Left ventricle myocardium inferior (tissue), 1 donor: Measurements from ENCODE around the gene MTRF1L. TPM values are rescaled to one million over a fixed set of nuclear protein-coding genes. Genes with fewer than 3 reads are reported as not detected.
"Not testable (repeated sequence)": the region's sequence is repeated elsewhere in the genome, so short reads cannot be mapped to it uniquely, and the experiment has no call there.

Experiments used
- DNase-seq: peaks from one replicate; pipeline ENCODE4 v3.0.0-alpha.2; 2020
- H3K27ac ChIP-seq: fragments of 200-600 bp; replicated peaks from 2 replicates; pipeline ENCODE4 v1.8.0; 2021
- H3K27me3 ChIP-seq: fragments of 200-600 bp; 2 replicates; pipeline ENCODE4 v1.8.0; 2021; ENCODE audit warnings: low read depth
- H3K36me3 ChIP-seq: fragments of 200-600 bp; 2 replicates; pipeline ENCODE4 v1.8.0; 2021
- H3K4me1 ChIP-seq: fragments of 200-600 bp; 2 replicates; pipeline ENCODE4 v1.8.0; 2021
- H3K4me3 ChIP-seq: fragments of 200-600 bp; 2 replicates; pipeline ENCODE4 v1.8.0; 2021; ENCODE audit warnings: mild to moderate bottlenecking, moderate library complexity
- H3K9me3 ChIP-seq: fragments of 200-600 bp; replicated peaks from 2 replicates; pipeline ENCODE4 v1.8.0; 2021
- intact Hi-C: fragments of 100-400 bp; cut with micrococcal nuclease; formaldehyde crosslinking; loops from one replicate; pipeline ENCODE4 v1.11.0; 2022
- total RNA-seq: library from RNA; stranded (reverse); fragmentation: NEBNext Ultra II Directional; extraction: Animal tissue kit (Norgen Biotek cat#: 25700); gene quantifications from one replicate; pipeline ENCODE4 v1.2.1, GENCODE V29; 2021
- TF ChIP-seq, protein P1 (sequence below): fragments of 200-600 bp; IDR thresholded peaks from 2 replicates; pipeline ENCODE4 v1.8.0; 2021; ENCODE audit warnings: antibody characterized with exemption, mild to moderate bottlenecking, borderline replicate concordance
- donor health status: DM: no; HTN: yes; CAD: no; lungs with severe emphysema.

The MTRF1L gene
- total RNA-seq, 1 donor from 2014 or later = 30.9 TPM

DNA sequence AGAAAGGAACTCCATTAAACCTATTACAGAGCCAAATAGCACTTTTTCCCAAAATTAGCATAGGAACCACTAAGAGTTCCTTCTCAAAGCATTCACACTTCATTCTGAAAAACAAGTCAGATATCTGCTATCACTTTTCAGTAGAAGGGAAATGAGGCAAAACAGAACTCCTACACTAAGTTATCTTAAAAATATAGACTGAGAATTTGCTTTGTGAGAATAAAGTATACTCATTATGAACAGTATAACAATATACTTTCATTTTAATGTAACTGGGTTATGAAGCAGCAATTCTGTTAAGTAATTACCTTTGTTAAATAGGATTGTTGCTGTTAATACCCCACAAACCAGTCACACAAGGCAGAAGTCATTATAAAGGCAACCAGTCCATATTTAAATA, 8.7 kb downstream of the MTRF1L start:
- TF ChIP-seq, protein P1, sequence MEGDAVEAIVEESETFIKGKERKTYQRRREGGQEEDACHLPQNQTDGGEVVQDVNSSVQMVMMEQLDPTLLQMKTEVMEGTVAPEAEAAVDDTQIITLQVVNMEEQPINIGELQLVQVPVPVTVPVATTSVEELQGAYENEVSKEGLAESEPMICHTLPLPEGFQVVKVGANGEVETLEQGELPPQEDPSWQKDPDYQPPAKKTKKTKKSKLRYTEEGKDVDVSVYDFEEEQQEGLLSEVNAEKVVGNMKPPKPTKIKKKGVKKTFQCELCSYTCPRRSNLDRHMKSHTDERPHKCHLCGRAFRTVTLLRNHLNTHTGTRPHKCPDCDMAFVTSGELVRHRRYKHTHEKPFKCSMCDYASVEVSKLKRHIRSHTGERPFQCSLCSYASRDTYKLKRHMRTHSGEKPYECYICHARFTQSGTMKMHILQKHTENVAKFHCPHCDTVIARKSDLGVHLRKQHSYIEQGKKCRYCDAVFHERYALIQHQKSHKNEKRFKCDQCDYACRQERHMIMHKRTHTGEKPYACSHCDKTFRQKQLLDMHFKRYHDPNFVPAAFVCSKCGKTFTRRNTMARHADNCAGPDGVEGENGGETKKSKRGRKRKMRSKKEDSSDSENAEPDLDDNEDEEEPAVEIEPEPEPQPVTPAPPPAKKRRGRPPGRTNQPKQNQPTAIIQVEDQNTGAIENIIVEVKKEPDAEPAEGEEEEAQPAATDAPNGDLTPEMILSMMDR = no peak
- Histone ChIP-seq H3K27me3 (no peaks in the 10 kb centered on the region), H3K4me1 (peaks cover 42% of the 10 kb centered on the region), H3K36me3 (peaks cover 74% of the 10 kb centered on the region), H3K27ac (no peak overlapping the region), H3K4me3 (no peak overlapping the region), H3K9me3 (no peaks in the 10 kb centered on the region)
- DNase-seq = no peak
- intact Hi-C loops = no loop called here

DNA sequence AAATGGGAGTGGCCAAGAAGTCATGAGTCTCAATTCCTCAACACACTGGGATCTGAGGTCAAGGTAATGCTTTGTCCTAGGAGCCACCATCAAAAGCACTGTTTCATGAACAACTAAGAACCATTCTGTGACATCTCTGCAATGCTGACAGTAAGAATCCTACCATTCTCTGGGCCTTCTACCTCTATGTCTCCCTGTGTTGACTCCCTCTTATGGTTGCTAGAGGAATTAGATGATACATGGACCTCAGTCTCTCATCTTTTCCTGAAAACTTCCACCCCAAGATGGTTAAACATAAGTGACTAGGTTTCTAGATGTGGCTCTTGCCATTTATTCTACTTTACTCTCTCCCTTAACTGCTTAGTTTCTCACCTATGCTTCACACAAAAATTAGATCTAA, 9.1 kb downstream of the MTRF1L start:
- TF ChIP-seq, protein P1 = no peak
- Histone ChIP-seq H3K36me3 (peaks cover 72% of the 10 kb centered on the region), H3K27me3 (no peaks in the 10 kb centered on the region), H3K9me3 (no peaks in the 10 kb centered on the region), H3K27ac (no peak overlapping the region), H3K4me1 (peaks cover 38% of the 10 kb centered on the region), H3K4me3 (no peak overlapping the region)
- DNase-seq = no peak
- intact Hi-C loops = no loop called here

DNA sequence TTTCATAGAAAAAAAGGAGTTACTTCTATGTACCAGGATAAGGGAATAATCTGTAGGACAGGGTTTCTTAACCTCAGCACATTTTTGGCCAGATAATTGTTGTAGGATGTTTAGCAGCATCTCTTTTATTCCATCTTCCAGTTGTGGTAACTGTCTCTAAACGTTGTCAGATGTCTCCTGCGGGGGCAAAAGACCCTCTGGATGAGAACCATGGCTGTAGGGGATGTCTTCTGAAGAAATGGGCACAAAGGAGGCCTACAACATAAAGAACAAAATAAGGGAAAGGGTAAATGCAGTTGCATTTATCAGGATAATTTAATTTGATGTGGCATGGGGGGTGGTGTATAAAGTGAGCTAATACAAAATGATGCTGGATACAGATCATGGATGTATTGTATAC, 15.5 kb downstream of the MTRF1L start:
- Histone ChIP-seq H3K9me3 (no peaks in the 10 kb centered on the region), H3K4me1 (peaks cover 27% of the 10 kb centered on the region), H3K36me3 (peaks cover 29% of the 10 kb centered on the region), H3K4me3 (no peak overlapping the region), H3K27me3 (no peaks in the 10 kb centered on the region), H3K27ac (no peak overlapping the region)
- TF ChIP-seq, protein P1 = no peak
- no peak for DNase-seq
- intact Hi-C loops = no loop called here

DNA sequence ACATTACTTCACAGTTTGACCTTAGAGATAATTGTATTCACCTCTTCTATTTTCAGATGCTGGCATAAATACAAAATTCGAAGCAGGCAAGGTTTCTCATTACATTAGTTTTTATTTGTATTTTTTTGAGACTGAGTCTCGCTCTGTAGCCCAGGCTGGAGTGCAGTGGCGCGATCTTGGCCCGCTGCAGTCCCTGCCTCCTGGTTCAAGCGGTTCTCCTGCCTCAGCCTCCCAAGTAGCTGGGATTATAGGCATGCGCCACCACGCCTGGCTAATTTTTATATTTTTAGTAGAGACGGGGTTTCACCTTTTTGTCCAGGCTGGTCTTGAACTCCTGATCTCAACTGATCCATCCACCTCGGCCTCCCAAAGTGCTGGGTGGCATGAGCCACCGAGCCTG, 17.2 kb downstream of the MTRF1L start:
- intact Hi-C loops, DNase-seq, H3K27me3 ChIP-seq, H3K4me3 ChIP-seq, H3K9me3 ChIP-seq: not testable (repeated sequence)
- Histone ChIP-seq H3K36me3 (peaks cover 12% of the 10 kb centered on the region), H3K27ac (peak overlapping the region; percentile 97), H3K4me1 (peaks cover 30% of the 10 kb centered on the region)

DNA sequence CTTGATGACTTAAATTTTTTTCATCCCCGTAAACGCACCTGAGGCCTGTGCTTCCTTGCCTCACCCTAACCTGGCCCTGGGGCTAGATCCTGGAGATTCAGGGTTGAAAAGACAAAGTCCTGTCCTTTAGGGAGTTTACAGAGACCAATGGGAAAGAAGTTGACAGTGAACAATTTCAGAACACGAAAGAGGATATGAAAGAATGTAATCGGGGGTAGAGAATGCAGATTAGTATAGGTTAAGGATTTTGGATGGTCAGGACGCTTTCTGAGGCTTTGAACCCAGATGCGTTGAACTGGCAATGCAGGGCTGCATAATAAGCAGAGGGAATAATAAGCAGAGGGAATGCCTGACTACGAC, 18.0 kb downstream of the MTRF1L start:
- TF ChIP-seq, protein P1 = no peak
- intact Hi-C loops = no loop called here
- no peak for DNase-seq
- H3K27ac ChIP-seq = peak overlapping the region; percentile 97
- peak overlapping the region; percentile 78 for H3K4me3 ChIP-seq
- peaks cover 4% of the 10 kb centered on the region for H3K36me3 ChIP-seq
- no peaks in the 10 kb centered on the region for H3K27me3 ChIP-seq
- H3K4me1 ChIP-seq = peaks cover 30% of the 10 kb centered on the region
- no peaks in the 10 kb centered on the region for H3K9me3 ChIP-seq

DNA sequence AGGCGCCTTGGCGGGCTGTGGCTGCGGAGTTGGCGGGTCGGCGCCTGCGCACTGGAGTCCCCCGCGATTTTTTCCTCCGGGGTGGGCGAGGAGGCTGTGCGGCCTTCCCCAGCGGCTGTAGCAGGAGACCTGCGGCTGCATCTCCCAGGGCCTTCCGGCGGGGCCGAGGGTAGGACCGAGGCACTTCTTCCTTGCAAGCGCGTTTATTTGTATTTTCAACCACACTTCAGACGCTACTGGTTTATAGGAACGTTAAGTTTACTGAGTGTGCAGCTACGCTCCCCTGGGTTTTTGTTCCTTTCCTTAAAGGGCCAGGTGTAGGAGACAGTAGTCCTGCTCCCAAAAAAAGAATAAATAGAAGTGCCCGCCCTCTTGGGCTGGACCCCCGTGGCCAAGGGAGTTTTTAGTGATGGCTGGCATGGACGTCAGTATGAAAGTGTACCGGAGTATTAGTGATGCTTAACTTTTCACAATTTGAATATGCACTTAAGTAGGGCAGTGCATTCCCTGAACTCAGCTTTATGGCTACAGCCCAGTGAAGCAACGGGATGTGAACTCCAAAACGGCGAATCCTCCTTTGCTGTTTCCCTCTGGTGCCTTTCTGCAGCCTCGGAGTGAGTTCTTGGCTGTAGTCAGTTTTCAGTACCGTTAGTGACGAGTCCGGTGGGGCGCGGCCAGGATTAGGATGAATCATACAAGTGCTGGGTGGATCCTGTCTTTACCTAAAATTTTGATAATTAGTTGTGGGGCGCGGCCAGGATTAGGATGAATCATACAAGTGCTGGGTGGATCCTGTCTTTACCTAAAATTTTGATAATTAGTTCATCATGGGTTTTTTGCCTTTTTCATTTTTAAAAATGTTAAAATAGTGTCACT, 18.6 kb downstream of the MTRF1L start:
- no peaks in the 10 kb centered on the region for H3K27me3 ChIP-seq
- H3K4me3 ChIP-seq = peak overlapping the region; percentile 78
- DNase-seq = peak; percentile 94
- no peaks in the 10 kb centered on the region for H3K9me3 ChIP-seq
- H3K36me3 ChIP-seq = peaks cover 4% of the 10 kb centered on the region
- H3K4me1 ChIP-seq = peaks cover 30% of the 10 kb centered on the region
- H3K27ac ChIP-seq = peak overlapping the region; percentile 97
- intact Hi-C loops = no loop called here
- TF ChIP-seq, protein P1 = no peak
